CMK (cell line): ENCODE measurements around the gene ASMTL.

Experiments
- DNase-seq: peaks from one replicate; pipeline ENCODE4 v3.0.0-alpha.2; 2010; ENCODE audit warnings: low read depth

ASMTL gene

DNA sequence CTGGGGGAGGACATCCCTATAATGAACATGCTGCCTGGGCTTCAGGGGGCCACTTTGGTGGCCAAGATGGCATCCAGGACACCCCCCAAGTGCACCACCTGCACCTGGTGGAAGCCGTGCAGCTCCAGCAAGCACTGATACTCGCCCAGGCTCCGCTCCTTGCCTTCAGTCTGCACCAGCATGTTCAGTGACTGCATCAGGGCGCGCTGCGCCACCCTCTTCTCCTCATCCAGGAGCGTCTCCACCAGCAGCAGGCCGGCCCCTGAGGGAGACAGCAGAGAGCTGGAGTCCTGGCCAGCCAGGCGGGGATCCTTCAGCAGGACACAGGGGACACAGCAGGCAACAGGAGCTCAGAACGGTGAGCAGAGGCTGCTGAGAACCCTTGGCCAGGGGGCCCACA lies 49.5 kb downstream of the ASMTL start:
- DNase-seq = no peak

GRCh38 chrX:1401611-1402430 lies 50.9 kb downstream of the ASMTL start:
- no peak for DNase-seq

- DNase-seq = no peak
Measured at GRCh38 chrX:1400742-1401471, 51.8 kb downstream of the ASMTL start.

DNA sequence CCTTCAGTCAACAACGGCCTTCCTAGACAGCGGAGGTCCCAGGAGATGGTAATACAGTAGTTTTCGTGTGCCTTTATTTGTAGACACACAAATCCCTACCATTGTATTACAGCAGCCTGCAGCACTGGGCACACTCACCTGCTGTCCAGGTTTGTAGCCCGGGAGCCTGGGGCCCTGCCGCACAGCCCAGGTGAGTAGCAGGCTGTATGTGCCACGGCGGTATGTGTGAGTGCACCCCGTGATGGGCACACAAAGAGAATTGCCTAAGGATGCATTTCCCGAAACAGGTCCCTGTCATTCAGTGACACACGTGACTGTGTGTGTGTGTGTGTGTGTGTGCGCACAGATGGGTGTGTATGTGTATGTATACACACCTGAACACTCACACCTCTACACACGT lies 52.7 kb downstream of the ASMTL start:
- no peak for DNase-seq

DNA sequence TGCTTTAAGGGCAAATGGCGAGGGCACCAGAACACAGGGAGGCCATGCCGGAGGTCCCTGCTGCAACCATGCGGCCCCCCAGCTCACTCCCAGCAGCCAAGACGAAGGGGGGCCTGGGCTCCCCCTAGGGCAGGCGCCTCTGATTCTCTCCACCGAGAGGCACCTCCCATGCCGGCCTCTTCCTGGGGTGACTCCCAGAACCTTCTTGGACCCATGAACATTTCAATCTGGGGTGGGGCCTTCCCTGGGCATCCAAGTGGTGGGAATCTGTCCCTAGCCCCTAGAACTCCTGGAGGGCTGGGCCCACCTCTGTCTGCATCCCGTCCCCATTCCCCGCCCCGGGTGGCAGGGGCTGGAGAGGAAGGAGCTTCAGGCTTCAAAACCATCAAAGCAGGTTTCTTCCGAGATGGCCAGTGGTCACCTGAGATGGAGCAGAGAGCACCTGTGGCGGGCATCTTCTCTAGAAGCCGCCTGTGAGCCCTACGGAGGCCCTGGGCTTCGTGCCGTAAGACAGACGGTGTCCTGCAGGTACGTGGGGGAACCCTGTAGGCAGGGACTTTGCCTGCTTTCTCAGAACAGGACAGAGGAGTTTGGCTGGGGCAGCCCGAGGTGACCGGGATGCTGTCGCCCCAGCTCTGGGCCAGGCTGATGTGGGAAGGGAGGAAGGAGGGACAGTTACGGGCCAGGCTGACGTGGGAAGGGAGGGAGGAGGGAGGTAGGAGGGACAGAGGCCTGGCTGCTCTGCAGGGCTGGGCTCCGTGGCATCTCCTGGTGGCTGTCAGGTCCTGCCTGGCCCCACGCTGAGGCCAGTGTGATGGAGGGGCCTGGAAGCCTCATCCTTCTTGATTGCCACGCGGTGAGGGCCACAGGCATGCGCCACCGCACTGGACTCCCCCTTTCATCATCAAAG lies 54.0 kb downstream of the ASMTL start:
- DNase-seq = no peak

- no peak for DNase-seq
Measured at GRCh38 chrX:1397441-1398270, 55.1 kb downstream of the ASMTL start.

DNA sequence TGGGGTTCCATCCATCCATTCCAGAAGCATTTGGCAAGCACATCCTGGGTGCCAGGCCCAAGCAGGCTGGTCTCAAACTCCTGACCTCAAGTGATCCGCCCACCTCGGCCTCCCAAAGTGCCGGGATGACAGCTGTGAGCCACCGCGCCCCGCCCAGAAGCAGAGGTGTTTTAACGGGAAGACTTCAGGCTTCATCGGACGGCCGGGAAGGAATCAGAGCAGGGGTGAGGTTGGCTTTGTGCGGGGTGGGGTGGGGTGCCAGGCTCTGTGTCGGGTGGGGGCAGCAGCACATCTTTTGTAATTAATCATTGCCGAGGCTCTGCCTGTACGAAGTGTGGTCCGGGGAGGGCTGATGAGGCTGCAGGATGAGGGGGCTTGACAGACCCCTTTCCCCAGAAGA lies 55.7 kb downstream of the ASMTL start:
- DNase-seq = no peak

DNA sequence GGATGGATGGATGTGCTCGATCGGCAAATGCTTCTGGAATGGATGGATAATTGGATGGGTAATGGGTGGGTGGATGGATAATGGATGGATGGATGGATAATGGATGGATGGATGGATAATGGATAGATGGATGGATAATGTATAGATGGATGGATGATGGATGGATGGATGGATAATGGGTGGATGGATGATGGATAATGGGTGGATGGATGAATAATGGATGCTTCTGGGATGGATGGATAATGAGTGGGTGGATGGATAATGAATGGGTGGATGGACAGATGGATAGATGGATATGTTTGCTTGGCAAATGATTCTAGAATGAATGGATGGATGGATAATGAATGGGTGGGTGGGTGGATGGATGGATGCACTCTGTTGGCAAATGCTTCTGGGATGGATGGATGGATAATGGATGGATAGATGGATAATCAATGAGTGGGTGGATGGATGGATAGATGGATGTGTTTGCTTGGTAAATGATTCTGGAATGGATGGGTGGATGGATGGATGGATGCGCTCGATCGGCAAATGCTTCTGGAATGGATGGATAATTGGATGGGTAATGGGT lies 57.0 kb downstream of the ASMTL start:
- no peak for DNase-seq

DNA sequence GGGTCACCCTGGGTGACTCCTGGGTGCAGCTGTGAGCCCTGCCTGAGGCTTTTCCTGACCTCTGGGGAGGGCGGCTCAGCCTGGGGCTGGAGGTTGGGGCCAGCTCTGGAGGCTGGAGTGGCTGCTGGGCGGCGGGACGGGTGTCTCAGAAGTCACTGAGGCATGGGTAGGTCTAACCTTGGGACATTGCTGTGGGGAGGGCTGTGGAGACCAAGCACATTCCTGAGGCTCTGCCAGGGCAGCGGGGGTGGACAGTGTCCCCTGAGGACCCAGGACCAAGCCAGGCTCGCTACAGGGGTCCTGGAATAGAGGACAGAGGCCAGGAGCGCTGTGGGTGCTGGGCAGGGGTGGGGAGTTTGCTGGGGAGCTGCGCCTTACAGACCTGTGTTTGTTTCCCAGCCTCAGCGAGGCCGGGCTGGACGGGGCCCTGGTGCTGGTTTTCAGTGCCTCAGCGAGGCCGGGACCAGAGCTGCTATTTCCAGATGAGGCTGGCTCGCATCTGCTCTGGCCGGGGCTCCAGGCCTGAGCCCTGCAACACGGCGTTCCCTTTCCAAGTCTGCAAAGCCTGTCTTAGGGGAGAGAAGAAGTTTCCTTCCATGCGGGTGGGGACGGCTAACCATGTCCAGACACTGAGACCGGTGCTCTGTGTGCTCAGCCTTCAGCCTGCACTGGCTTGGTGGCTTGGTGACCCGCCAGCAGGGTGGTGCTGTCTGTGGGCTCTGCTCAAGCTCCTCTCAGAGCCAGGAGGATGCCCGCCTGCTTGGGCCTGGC lies 57.8 kb downstream of the ASMTL start:
- DNase-seq = no peak

DNA sequence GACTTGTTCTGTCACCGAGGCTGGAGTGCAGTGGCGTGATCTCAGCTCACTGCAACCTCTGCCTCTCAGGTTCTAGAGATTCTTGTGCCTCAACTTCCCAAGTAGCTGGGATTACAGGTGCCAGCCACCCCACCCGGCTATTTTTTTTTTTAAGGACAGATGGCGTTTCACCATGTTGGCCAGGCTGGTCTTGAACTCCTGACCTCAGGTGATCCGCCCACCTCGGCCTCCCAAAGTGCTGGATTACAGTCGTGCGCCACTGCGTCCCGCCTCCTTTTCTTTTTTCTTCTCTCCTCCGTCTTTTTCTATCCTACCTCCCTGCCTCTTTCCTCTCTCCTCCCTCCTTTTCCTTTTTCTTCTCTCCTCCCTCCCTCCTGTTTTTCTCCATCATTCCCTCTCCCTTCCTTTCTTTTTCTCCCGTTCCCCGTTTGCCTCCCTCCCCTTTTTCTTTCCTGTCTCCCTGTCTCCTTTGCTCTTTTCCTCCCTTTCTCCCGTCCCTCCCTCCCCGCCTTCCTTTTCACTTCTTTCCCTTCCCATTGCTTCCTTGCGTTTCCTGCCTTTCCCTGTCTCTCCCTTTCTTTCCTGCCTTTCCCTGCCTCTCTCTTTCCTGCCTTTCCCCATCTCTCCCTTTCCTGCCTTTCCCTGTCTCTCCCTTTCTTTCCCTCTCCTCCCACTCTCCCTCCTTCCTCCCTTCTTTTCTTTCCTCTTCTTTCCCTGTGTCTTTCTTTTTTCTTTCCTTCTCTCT lies 58.7 kb downstream of the ASMTL start:
- no peak for DNase-seq

GRCh38 chrX:1392376-1393068 lies 60.2 kb downstream of the ASMTL start:
- DNase-seq = no peak

DNA sequence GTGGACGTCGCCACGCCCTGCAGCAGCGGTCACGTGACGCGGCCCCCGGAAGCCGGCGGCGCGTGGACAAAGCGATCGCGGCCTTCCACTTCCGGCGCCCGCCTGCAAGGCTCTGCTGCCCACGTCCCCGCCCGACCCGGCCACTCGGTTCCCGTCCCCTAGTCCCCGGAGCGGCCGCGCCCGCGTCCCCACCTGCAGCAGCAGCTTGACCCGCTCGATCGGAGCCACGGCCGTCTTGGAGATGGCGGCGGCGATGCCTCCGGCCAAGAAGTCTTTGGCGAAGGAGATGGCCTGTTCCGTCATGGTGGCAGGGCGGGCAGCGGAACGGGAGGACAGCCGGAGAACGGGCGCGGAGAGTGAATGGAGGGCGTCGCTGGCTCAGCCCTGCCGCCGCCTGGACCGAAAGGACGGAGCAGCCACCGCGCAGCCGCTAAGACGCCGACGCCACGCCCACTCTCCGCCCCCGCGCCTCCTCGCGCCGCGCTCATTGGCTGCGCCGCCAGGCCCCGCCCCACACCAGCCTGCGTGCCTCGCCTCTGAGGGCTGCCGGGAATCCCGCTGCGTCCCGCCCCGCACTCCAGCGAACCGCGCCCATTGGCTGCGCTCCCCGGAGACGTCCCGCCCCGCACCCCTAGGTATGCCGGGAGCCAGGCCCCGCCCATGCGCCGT lies 60.9 kb downstream of the ASMTL start, which contains the start of gene SLC25A6:
Gene SLC25A6, minus strand, starts transcription at position 407 of the 669 bp plus-strand sequence. Its CDS starts 104 bp downstream, at position 303.
- peak; percentile 93 for DNase-seq

DNA sequence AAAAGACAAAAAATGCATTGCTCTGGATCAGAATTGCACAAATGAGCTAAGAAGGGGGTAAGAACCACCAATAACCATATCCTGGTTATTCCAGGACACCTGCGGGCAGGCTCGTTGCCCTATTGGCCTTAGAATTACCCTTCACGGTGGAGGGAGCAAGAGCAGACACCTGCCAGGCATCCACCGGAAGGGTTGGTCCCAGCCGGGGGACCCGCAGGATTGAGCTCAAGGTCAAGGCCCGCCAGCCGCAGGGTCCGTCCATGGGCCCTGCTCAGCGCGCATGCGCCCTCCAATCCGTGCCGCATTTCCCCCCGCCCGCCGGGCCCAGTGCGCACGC lies 61.4 kb downstream of the ASMTL start:
- no peak for DNase-seq

DNA sequence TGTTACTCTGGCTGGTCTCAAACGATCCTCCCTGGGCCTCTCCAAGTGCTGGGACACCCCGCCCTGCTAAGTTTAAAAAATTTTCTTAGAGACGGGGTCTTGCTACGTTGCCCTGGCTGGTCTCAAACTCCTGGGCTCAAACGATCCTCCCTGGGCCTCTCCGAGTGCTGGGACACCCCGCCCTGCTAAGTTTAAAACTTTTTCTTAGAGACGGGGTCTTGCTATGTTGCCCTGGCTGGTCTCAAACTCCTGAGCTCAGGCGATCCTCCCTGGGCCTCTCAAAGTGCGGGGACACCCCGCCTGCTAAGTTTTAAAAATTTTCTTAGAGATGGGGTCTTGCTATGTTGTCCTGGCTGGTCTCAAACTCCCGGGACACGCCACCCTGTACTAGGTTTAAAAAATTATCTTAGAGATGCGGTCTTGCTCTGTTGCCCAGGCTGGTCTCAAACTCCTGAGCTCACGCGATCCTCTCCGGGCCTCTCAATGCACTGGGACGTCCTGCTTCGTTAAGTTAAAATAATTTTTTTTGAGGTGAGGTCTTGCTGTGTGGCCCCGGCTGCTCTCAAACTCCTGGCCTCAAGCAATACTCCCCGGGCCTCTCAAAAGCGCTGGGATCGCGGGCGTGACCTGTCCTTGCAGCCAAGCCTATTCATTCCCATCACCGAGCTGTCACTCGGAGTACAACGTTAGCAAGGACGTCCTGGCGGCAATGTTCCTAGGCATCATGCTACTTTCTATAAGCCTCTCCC lies 61.9 kb downstream of the ASMTL start:
- no peak for DNase-seq

DNA sequence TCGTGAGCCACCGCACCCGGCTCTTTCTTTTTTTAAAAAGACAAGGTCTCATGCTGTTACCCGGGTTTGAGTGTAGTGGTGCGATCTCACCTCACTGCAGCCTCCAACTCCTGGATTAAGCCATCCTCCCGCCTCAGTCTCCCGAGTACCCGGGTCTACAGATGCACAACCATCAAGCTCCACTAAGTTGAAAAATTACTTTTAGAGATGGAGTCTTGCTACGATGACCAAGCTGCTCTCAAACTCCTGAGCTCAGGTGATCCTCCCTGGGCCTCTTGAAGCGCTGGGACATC lies 62.8 kb downstream of the ASMTL start:
- DNase-seq = no peak

DNA sequence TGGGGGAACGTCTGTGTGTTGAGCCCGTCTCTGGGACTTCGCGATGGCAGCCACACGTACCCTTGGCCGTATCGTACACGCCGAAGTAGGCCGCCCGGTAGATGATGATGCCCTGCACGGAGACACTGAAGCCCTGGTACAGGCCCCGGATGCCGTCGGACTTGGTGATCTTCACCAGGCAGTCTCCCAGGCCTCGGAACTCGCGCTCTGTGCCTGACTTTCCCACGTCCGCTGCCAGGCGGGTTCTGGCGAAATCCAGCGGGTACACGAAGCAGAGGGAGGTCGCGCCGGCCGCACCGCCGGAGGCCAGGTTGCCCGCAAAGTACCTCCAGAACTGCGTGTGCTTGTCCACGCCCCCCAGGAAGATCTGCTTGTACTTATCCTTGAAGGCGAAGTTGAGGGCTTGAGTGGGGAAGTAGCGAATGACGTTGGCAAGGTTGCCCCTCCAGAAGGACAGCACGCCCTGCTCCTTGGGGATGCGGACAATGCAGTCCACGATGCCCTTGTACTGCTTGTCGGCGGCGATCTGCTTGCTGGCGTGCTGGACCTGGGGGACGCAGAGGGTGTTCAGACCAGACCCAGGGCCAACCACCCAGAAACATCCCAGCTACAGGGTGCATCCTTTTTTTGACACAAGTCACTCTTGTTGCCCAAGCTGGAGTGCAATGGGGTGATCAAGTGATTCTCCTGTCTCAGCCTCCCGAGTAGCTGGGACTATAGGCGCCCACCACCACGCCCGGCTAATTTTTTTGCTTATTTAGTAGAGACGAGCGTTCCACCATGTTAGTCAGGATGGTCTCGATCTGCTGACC lies 63.3 kb downstream of the ASMTL start:
- DNase-seq = no peak

DNA sequence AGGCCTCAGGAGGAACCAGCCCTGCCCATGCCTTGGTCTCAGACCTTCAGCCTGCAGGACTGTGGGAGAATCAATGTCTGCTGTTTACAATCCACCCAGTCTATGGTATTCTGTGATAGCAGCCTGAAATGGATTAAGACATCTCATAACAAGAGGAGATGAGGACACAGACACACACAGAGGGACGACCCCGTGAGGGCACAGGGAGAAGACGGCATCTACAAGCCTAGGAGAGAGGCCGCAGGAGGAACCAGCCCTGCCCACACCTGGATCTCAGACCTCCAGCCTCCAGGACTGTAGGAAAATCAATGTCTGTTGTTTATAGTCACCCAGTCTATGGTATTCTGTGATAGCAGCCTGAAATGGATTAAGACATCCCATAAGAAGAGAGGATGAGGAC lies 64.1 kb downstream of the ASMTL start:
- no peak for DNase-seq
